ENCODE measurements around the gene PLOD3. TPM values are rescaled to one million over a fixed set of nuclear protein-coding genes. Genes with fewer than 3 reads are reported as not detected.

PLOD3 gene
- total RNA-seq, 1 experiment from 2014 or later, result 83.7 TPM

- H3K9me2 ChIP-seq (ENCODE audit: insufficient read depth), result no peaks in the 10 kb centered on the region
- no peak overlapping the region for H3K4me3 ChIP-seq (replicated peaks in 1 of 2; ENCODE audit: low read depth in 1 of 2, low read length in 2 of 2)
- no peak overlapping the region for H3K9ac ChIP-seq (ENCODE audit: low read length)
- no peak overlapping the region for H2AFZ ChIP-seq (ENCODE audit: low read depth, low read length, poor library complexity, severe bottlenecking)
- intact Hi-C loops (cut with micrococcal nuclease), result no loop called here
- DNase-seq (ENCODE audit: low read depth, low spot score) (no peak), ATAC-seq (no peak)
- H3K27ac ChIP-seq (ENCODE audit: low read depth, low read length), result no peak overlapping the region
- no peaks in the 10 kb centered on the region for H3K9me3 ChIP-seq (ENCODE audit: control insufficient read depth in 1 of 2, insufficient read depth in 1 of 2, low read depth in 1 of 2, low read length in 2 of 2)
- no TSS peak for BruUV-seq (replicated peaks)
- H3K4me2 ChIP-seq (ENCODE audit: low read length), result no peak overlapping the region
- RAD21 ChIA-PET (ENCODE audit: low non-redundant PET in 1 of 2, low total read pairs in 2 of 2, uncharacterized antibody in 2 of 2, unreplicated experiment in 2 of 2), result no interaction called here
- no peaks in the 10 kb centered on the region for H3K27me3 ChIP-seq (ENCODE audit: insufficient read depth, low read length)
- no peaks in the 10 kb centered on the region for H4K20me1 ChIP-seq (ENCODE audit: insufficient read depth)
- H3K4me1 ChIP-seq (ENCODE audit: control insufficient read depth in 1 of 2, insufficient read depth in 2 of 2, low read length in 2 of 2), result peaks cover 9 to 16% of the 10 kb centered on the region in 2 experiments
- no peak for TF ChIP-seq TCF7L2 (IDR thresholded peaks at IDR 0.05; ENCODE audit: borderline replicate concordance, extremely low read depth, insufficient read depth, insufficient read length)
- no peak for TF ChIP-seq POLR2AphosphoS5 (IDR thresholded peaks at IDR 0.05; ENCODE audit: low read depth, low read length)
- no peak for TF ChIP-seq RAD21 (IDR thresholded peaks at IDR 0.05; ENCODE audit: low read depth)
- no peak for TF ChIP-seq REST (IDR thresholded peaks at IDR 0.05; ENCODE audit: low read depth)
- TF ChIP-seq, protein P1, sequence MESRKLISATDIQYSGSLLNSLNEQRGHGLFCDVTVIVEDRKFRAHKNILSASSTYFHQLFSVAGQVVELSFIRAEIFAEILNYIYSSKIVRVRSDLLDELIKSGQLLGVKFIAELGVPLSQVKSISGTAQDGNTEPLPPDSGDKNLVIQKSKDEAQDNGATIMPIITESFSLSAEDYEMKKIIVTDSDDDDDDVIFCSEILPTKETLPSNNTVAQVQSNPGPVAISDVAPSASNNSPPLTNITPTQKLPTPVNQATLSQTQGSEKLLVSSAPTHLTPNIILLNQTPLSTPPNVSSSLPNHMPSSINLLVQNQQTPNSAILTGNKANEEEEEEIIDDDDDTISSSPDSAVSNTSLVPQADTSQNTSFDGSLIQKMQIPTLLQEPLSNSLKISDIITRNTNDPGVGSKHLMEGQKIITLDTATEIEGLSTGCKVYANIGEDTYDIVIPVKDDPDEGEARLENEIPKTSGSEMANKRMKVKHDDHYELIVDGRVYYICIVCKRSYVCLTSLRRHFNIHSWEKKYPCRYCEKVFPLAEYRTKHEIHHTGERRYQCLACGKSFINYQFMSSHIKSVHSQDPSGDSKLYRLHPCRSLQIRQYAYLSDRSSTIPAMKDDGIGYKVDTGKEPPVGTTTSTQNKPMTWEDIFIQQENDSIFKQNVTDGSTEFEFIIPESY (IDR thresholded peaks at IDR 0.05; ENCODE audit: extremely low read depth, insufficient replicate concordance, low read length), result no peak
- TF ChIP-seq ELF1 (IDR thresholded peaks at IDR 0.05; ENCODE audit: borderline replicate concordance, low read depth), result no peak
- no peak for TF ChIP-seq EGR1 (IDR thresholded peaks at IDR 0.05; ENCODE audit: low read depth)
- TF ChIP-seq EZH2phosphoT487 (IDR thresholded peaks at IDR 0.05; ENCODE audit: borderline replicate concordance), result no peak
- no peak for TF ChIP-seq SRF (IDR thresholded peaks at IDR 0.05; ENCODE audit: low read depth)
- TF ChIP-seq CEBPB (IDR thresholded peaks at IDR 0.05; ENCODE audit: low read depth), result no peak
- POLR2A ChIA-PET, result no interaction called here
- CTCF ChIA-PET, result no interaction called here
- H3K36me3 ChIP-seq (ENCODE audit: control insufficient read depth in 1 of 2, insufficient read depth in 2 of 2, low read length in 2 of 2), result peaks cover 5 to 9% of the 10 kb centered on the region in 2 experiments; a peak in 1 of 4 replicates
- peaks cover 31% of the 10 kb centered on the region for H3K79me2 ChIP-seq (ENCODE audit: insufficient read depth, low read length)
Observed at GRCh38 chr7:101240226-101241014, 23.0 kb upstream of the PLOD3 start.

All from HCT116 (cell line).